Subcutaneous abdominal adipose tissue (tissue), 5 donors: ENCODE results near the gene ZNF385C.
"Not testable (repeated sequence)": the region's sequence is repeated elsewhere in the genome, so short reads cannot be mapped to it uniquely, and the experiment has no call there.

Source experiments
- H3K27ac ChIP-seq: one replicate; pipeline ENCODE4 v1.7.0; 2013; ENCODE audit warnings: low read depth, mild to moderate bottlenecking, inconsistent platforms, low read length, moderate library complexity
- H3K27me3 ChIP-seq, 5 donors: one replicate each; pipeline ENCODE4 v1.7.0; 2013; ENCODE audit warnings: low read length in 5 of 5, inconsistent platforms in 1 of 5; ENCODE audit not compliant: control insufficient read depth in 5 of 5, insufficient read depth in 4 of 5
- H3K36me3 ChIP-seq, 5 donors: one replicate each; pipeline ENCODE4 v1.7.0; 2013; ENCODE audit warnings: low read length in 5 of 5; ENCODE audit not compliant: control insufficient read depth in 5 of 5, insufficient read depth in 5 of 5
- H3K4me1 ChIP-seq, 5 donors: one replicate each; pipeline ENCODE4 v1.7.0; 2013; ENCODE audit warnings: low read length in 5 of 5, mild to moderate bottlenecking in 3 of 5, moderate library complexity in 1 of 5; ENCODE audit not compliant: control insufficient read depth in 5 of 5, insufficient read depth in 5 of 5
- H3K4me3 ChIP-seq, 5 donors: one replicate each; pipeline ENCODE4 v1.7.0; 2013; ENCODE audit warnings: low read length in 5 of 5, low read depth in 1 of 5
- H3K9ac ChIP-seq, 5 donors: one replicate each; pipeline ENCODE4 v1.7.0; 2013; ENCODE audit warnings: low read length in 5 of 5, mild to moderate bottlenecking in 4 of 5, moderate library complexity in 3 of 5
- H3K9me3 ChIP-seq, 5 donors: one replicate each; pipeline ENCODE4 v1.7.0; 2013; ENCODE audit warnings: low read length in 5 of 5; ENCODE audit not compliant: control insufficient read depth in 5 of 5
- donor health status: healthy.
- donor health status: healthy.
- donor health status: healthy.
- donor health status: healthy.
- donor health status: healthy.

ZNF385C gene

DNA sequence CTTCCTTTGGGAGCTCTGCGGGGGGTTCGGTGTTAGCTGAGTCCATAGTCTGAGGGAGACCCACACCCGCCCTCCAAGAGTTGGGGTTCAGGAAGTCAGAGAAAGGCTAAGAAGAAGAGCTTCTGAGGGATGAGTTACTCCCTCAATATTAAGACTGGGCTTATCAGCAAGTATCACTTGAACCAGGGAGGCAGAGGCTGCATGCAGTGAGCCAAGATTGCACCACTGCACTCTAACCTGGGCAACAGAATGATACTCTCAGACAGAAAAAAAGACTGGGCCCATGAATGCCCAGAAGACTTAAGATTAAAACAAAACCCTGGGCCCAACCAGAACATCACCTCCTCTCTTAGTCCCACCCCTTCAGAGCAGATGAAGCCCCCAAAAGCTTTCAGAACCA lies 72.3 kb downstream of the ZNF385C start:
- H3K9me3 ChIP-seq, result no peaks in the 10 kb centered on the region
- H3K36me3 ChIP-seq, result peaks cover 0 to 28% (median 24%) of the 10 kb centered on the region in 5 donors
- no peak overlapping the region for H3K9ac ChIP-seq
- H3K4me3 ChIP-seq, result no peak overlapping the region
- H3K27me3 ChIP-seq, result peaks cover 3 to 12% (median 7%) of the 10 kb centered on the region in 5 donors
- H3K4me1 ChIP-seq, result peaks cover 4 to 48% (median 35%) of the 10 kb centered on the region in 5 donors
- H3K27ac ChIP-seq, result no peak overlapping the region

DNA sequence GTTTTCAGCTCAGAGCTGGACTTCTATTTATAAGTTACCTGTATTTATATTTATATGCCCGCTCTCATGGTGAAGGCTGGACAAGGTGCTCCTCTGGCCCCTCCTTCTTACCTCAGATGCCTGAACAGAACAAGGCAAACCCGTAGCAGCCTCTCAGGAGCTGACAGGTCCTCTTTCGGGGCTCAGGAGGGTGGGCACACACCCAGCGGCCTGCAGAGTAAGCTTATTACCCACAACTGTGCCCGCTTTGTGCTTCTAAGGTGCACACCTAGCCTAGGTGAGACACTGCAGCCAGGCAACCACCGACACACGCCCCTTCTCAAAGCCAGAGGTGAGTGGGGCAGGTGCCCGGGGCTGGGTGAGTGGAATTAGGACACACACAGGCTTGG lies 73.1 kb downstream of the ZNF385C start:
- H3K27ac ChIP-seq, result peak overlapping the region; percentile 82
- H3K27me3 ChIP-seq, result peaks cover 3 to 12% (median 7%) of the 10 kb centered on the region in 5 donors
- H3K36me3 ChIP-seq, result peaks cover 0 to 28% (median 24%) of the 10 kb centered on the region in 5 donors
- H3K9ac ChIP-seq, result peak overlapping the region in 2 of 5 donors; percentile 31 to 52
- H3K4me3 ChIP-seq, result peak overlapping the region in 2 of 5 donors; percentile 11 to 13
- H3K9me3 ChIP-seq, result no peaks in the 10 kb centered on the region
- H3K4me1 ChIP-seq, result peaks cover 4 to 55% (median 43%) of the 10 kb centered on the region in 5 donors

DNA sequence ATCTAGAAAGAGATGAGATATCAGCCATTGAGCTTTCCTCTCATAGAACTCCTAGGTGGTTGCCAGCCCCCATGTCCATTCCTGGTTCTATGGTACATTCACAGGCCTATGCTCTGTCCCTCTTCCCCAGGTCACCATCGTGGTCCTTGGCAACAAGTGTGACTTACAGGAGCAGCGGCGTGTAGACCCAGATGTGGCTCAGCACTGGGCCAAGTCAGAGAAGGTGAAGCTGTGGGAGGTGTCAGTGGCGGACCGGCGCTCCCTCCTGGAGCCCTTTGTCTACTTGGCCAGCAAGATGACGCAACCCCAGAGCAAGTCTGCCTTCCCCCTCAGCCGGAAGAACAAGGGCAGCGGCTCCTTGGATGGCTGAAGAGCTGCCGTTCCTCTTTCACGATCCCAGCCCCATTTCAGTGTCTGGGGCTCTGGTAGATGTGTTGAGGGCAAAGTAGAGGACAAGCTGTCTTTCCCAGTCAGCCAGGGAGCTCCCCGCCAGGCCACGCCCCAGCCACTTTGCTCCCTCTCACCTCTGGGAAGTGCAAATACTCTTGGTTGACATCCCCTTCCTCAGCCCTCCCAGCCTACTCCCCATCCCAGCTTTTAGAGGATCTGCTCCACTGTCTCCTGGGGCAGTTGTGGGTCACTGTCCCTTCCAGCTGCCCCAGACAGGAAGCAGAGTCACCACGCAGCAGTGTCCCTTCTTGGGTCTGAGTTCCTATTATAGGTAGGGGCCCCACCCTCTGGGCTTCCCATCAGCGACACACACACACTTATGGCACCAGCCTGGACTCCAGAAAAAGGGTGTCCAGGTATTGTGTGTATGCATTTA lies 74.5 kb downstream of the ZNF385C start:
- Histone ChIP-seq H3K4me1 (peaks cover 4 to 57% (median 49%) of the 10 kb centered on the region in 5 donors), H3K9me3 (no peaks in the 10 kb centered on the region), H3K27ac (peak overlapping the region; percentile 82), H3K4me3 (no peak overlapping the region), H3K27me3 (peaks cover 2 to 9% (median 7%) of the 10 kb centered on the region in 5 donors), H3K36me3 (peaks cover 0 to 28% (median 24%) of the 10 kb centered on the region in 5 donors), H3K9ac (peak overlapping the region in 2 of 5 donors; percentile 13 to 43)

DNA sequence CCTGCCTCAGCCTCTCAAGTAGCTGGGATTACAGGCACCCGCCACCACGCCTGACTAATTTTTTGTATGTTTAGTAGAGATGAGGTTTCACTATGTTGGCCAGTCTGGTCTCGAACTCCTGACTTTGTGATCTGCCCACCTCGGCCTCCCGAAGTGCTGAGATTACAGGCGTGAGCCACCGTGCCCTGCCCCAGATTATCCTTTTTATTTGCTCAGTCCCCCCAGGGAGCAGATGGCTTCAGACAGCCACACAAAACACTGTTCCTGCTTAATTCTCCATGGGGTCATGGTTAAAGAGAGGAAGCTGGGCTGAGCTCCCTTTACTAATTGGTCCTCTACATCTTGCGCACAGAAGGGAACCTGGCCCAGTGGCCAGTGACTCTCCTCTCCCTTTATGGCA lies 77.4 kb downstream of the ZNF385C start:
- H3K9ac ChIP-seq, result peak overlapping the region in 4 of 5 donors; percentile 96 to 98 (median 97)
- H3K4me1 ChIP-seq, result peaks cover 7 to 64% (median 62%) of the 10 kb centered on the region in 5 donors
- H3K36me3 ChIP-seq, result peaks cover 0 to 28% (median 24%) of the 10 kb centered on the region in 5 donors
- H3K9me3 ChIP-seq, H3K27me3 ChIP-seq: not testable (repeated sequence)
- H3K4me3 ChIP-seq, result peak overlapping the region; percentile 83 to 89 (median 88)
- H3K27ac ChIP-seq, result peak overlapping the region; percentile 92

DNA sequence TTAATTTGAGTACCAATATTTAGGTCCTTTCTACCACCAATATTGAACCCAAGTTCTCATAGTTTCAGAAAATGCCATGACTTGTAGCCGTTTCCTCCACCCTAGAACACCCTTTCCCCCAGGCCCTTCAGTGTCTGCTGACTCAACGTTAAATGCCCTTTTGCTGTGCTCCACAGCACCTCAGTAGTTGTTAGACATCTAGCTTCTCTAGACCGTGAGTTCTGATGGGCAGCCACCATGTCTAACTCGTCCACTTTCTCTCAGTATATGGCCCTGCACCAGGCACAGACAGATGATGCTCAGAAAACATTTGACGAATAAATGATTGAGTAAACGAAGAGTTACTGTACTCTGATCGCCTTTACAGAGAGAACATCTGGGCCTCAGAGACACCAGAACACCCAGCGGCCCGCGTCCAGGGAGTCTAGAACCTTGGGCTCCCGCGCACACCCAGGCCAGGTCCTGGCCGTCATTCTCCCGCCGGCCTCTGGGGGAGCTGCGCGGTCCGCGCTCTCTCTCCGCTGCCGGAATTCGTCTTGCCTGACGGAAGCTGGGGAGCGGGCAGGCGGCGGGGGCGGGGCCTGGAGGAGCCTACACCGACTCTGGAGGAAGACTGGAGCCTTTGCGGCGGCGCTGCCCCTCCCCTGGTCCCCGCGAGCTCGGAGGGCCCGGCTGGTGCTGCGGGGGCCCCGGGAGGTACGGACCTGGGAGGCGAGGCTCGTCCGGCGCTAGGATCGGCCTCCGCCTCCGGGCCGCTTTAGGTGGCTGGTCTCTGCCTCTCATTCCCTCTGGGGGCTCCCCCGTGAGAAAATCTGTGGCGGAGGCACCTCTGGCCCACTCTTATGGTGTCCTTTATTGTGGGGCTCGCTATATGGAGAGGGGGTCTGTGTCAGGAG lies 78.5 kb downstream of the ZNF385C start, which contains the start of gene NKIRAS2:
TSS of gene NKIRAS2 (plus strand) at position 582 of the 896 bp plus-strand sequence. CDS start 1,488 bp downstream, outside the sequence.
- Histone ChIP-seq H3K36me3 (peaks cover 0 to 28% (median 24%) of the 10 kb centered on the region in 5 donors), H3K4me1 (peaks cover 6 to 66% (median 60%) of the 10 kb centered on the region in 5 donors), H3K9me3 (no peaks in the 10 kb centered on the region), H3K4me3 (peak within 1 kb of the TSS; percentile 83 to 89 (median 88)), H3K9ac (peak within 1 kb of the TSS; percentile 95 to 98 (median 97)), H3K27ac (peak within 1 kb of the TSS; percentile 92), H3K27me3 (no peaks in the 10 kb centered on the region)

DNA sequence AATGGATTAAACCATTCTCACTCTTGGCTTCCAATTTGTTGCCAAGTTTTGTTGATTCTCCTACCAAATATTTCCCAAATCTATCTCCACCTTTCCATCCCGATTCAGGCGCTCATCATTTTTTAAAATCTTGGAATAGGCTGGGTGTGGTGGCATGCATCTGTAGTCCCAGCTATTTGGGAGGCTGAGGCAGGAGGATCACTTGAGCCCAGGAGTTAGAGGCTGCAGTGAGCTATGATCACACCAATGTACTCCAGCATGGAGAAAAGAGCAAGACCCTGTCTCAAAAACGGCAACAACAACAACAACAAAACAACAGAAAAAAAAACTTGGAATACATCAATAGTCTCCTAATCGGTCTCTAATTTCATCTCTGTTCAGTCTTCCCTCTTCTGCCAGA lies 79.3 kb downstream of the ZNF385C start:
- no peak overlapping the region for H3K9ac ChIP-seq
- H3K9me3 ChIP-seq, result no peaks in the 10 kb centered on the region
- peaks cover 0 to 25% (median 21%) of the 10 kb centered on the region in 5 donors for H3K36me3 ChIP-seq
- peaks cover 6 to 58% (median 53%) of the 10 kb centered on the region in 5 donors for H3K4me1 ChIP-seq
- no peak overlapping the region for H3K27ac ChIP-seq
- no peaks in the 10 kb centered on the region for H3K27me3 ChIP-seq
- H3K4me3 ChIP-seq, result no peak overlapping the region

DNA sequence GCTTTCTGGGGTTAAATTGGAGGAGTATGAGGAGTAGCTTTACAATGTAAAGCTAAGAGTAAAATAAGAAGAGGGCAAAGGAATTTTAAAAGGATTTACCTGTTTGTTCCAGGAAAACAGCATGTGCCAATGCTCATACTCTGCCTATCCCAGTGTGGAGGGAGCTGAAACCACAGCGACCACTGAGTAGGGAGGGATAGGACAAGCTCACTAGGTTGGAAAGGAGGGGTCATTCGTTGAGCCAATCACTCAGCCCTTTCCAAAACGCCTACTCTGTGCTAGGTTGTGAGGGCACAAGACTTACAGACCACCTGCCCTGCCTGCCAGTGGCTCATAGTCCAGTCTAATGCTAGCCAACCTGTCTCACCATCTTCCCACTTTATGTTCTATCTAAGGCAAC lies 79.9 kb downstream of the ZNF385C start:
- Histone ChIP-seq H3K9ac (peak overlapping the region in 2 of 5 donors; percentile 98 to 99), H3K27ac (peak overlapping the region; percentile 98), H3K36me3 (peaks cover 0 to 19% (median 15%) of the 10 kb centered on the region in 5 donors), H3K9me3 (no peaks in the 10 kb centered on the region), H3K27me3 (no peaks in the 10 kb centered on the region), H3K4me1 (peaks cover 6 to 57% (median 51%) of the 10 kb centered on the region in 5 donors), H3K4me3 (peak overlapping the region in 4 of 5 donors; percentile 86 to 99 (median 96))

DNA sequence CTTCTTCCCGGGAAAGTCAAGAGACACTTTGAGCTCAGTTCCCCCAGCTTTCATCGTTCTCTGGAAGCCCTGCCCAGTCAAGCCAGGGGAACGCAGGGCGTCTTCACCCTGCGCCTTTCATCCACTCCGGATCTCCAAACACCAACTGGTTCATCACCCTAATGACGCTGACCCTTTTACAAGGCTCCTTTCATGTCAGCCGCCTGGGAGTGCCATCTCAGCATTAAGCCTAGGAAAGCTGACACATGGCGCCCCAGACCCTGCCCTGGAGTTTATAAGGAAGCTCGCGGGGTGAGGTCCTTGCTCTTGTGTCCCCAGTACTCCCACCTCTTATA lies 80.4 kb downstream of the ZNF385C start:
- H3K4me3 ChIP-seq, result peak overlapping the region; percentile 86 to 99 (median 99)
- no peaks in the 10 kb centered on the region for H3K27me3 ChIP-seq
- peaks cover 0 to 14% (median 11%) of the 10 kb centered on the region in 5 donors for H3K36me3 ChIP-seq
- peaks cover 6 to 60% (median 53%) of the 10 kb centered on the region in 5 donors for H3K4me1 ChIP-seq
- H3K27ac ChIP-seq, result peak overlapping the region; percentile 98
- H3K9me3 ChIP-seq, result no peaks in the 10 kb centered on the region
- H3K9ac ChIP-seq, result peak overlapping the region; percentile 90 to 99 (median 97)

DNA sequence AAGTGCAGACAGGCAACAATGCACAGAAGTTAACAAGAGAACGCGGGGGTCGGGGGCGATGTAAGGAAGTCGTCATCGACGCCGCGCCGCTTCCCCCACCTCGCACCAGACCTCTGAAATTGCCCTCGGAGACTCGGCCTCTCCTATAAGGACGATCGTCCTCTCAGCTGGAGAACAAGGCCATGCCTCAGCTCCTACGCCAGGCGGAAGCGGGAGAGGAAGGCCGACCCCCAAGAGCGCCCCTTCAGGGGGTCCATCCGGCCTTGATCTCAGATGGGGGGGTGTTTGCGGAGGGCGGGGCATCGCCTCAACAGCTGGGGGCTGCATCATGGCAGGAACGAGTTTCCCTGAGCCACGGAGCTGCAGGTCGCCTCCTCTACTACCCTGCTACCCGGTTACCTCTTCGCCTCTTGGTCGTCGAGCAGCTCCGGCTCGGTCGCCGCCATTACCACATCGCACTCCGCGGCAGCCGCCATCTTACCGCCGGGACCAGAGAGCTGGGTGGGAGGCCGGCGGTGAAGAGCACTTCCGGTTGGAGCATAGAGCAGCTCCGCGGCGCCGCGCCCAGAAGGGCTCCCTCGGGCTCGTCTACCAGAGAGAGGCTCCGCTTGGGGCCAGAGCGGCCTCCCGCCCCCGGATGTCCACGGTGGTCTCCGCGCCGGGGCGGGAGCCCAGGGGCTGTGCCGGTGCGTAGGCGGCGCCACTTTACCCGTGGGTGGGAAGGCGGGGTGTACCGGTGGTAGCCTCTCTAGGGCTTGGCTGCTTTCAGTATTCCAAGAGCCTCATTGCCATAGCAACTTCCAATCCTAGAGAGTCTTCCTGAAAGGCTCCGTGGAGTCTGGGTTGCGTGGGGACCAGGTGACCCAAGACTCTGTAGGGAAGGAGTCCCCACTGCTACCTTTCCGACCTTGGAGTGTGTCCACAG lies 81.1 kb downstream of the ZNF385C start, which contains the start of gene DNAJC7:
TSS of gene DNAJC7 (minus strand) at position 499 of the 925 bp plus-strand sequence. CDS start at position 476, 23 bp downstream.
- Histone ChIP-seq H3K36me3 (peaks cover 0 to 7% (median 4%) of the 10 kb centered on the region in 5 donors), H3K4me3 (peak within 1 kb of the TSS; percentile 92 to 99 (median 99)), H3K4me1 (peaks cover 6 to 65% (median 56%) of the 10 kb centered on the region in 5 donors), H3K27ac (peak within 1 kb of the TSS; percentile 98), H3K9ac (peak within 1 kb of the TSS; percentile 90 to 99 (median 97)), H3K9me3 (no peaks in the 10 kb centered on the region), H3K27me3 (no peaks in the 10 kb centered on the region)
